Cardiac muscle cell (in vitro differentiated cells and primary cell): ENCODE results near the gene RAB28. TPM values are rescaled to one million over a fixed set of nuclear protein-coding genes. Genes with fewer than 3 reads are reported as not detected.
A peak's percentile ranks its signal among the peaks of the same experiment; 100 is the strongest.

Experiments
- DNase-seq, 2 donors: peaks; one replicate each; pipeline versions ENCODE4 v3.0.0 to v3.0.0-alpha.2; 2010 to 2017; ENCODE audit warnings: low read depth in 1 of 2, low spot score in 1 of 2
- H3K27ac ChIP-seq: fragments of 200-600 bp; sonication (generic); 2 replicates; pipeline ENCODE4 v1.5.1; 2016
- H3K27me3 ChIP-seq: fragments of 200-600 bp; sonication (generic); 2 replicates; pipeline ENCODE4 v1.6.0; 2016; ENCODE audit warnings: control low read depth
- H3K36me3 ChIP-seq: fragments of 200-600 bp; sonication (generic); 2 replicates; pipeline ENCODE4 v1.5.1; 2016; ENCODE audit warnings: control low read depth
- H3K4me1 ChIP-seq: fragments of 200-600 bp; sonication (generic); 2 replicates; pipeline ENCODE4 v1.8.1; 2017; ENCODE audit warnings: low read depth, mild to moderate bottlenecking, mixed run types
- H3K4me3 ChIP-seq: fragments of 200-600 bp; sonication (generic); 2 replicates; pipeline ENCODE4 v1.5.1; 2016; ENCODE audit warnings: mild to moderate bottlenecking
- H3K9me3 ChIP-seq: fragments of 200-600 bp; sonication (generic); 2 replicates; pipeline ENCODE4 v1.5.1; 2017; ENCODE audit warnings: low read depth, mild to moderate bottlenecking, control low read depth
- CTCF ChIP-seq: IDR thresholded peaks from 2 replicates; pipeline ENCODE4 v1.5.1; 2012; ENCODE audit warnings: low read depth, mild to moderate bottlenecking, low read length
- polyA plus RNA-seq: library from polyadenylated mRNA; unstranded; fragments of >200 nt; fragmentation: Nextera tagmentation; extraction: Ambion mirVana; gene quantifications from 2 replicates; pipeline ENCODE4 v1.2.1, GENCODE V29; 2016
- total RNA-seq: library from RNA; depleted of rRNA; stranded (reverse); fragments of >200 nt; gene quantifications from 2 replicates; pipeline ENCODE4 v1.2.3, GENCODE V29; 2016

RAB28 gene
- total RNA-seq (20.3 and 25.2 TPM in 2 replicates), polyA plus RNA-seq (33.0 and 35.2 TPM in 2 replicates)

- peak; percentile 94 to 97 for DNase-seq
- TF ChIP-seq CTCF: no peak
- Histone ChIP-seq H3K36me3 (no peaks in the 10 kb centered on the region), H3K4me3 (peak within 1 kb of the TSS; percentile 93), H3K4me1 (peaks cover 7% of the 10 kb centered on the region), H3K27me3 (no peaks in the 10 kb centered on the region), H3K9me3 (no peaks in the 10 kb centered on the region), H3K27ac (peak within 1 kb of the TSS; percentile 97)
Measured at GRCh38 chr4:13484122-13484748, at the start of gene RAB28. Gene RAB28, minus strand, starts transcription at chr4:13484340.

GRCh38 chr4:13531625-13531998 lies 47.5 kb upstream of the RAB28 start:
- Histone ChIP-seq H3K4me1 (no peaks in the 10 kb centered on the region), H3K4me3 (no peak overlapping the region), H3K27me3 (peaks cover 100% of the 10 kb centered on the region), H3K9me3 (no peaks in the 10 kb centered on the region), H3K27ac (no peak overlapping the region), H3K36me3 (no peaks in the 10 kb centered on the region)
- no peak for TF ChIP-seq CTCF
- DNase-seq: no peak

- no peaks in the 10 kb centered on the region for H3K9me3 ChIP-seq
- no peak for TF ChIP-seq CTCF
- H3K4me3 ChIP-seq: no peak overlapping the region
- H3K36me3 ChIP-seq: no peaks in the 10 kb centered on the region
- H3K4me1 ChIP-seq: no peaks in the 10 kb centered on the region
- DNase-seq: no peak
- peaks cover 100% of the 10 kb centered on the region for H3K27me3 ChIP-seq
- H3K27ac ChIP-seq: no peak overlapping the region
Measured at GRCh38 chr4:13530823-13531624, 46.9 kb upstream of the RAB28 start.

GRCh38 chr4:13529128-13529919 lies 45.2 kb upstream of the RAB28 start:
- no peaks in the 10 kb centered on the region for H3K4me1 ChIP-seq
- no peak overlapping the region for H3K27ac ChIP-seq
- no peak for DNase-seq
- peaks cover 100% of the 10 kb centered on the region for H3K27me3 ChIP-seq
- H3K4me3 ChIP-seq: no peak overlapping the region
- no peaks in the 10 kb centered on the region for H3K36me3 ChIP-seq
- no peak for TF ChIP-seq CTCF
- H3K9me3 ChIP-seq: no peaks in the 10 kb centered on the region

GRCh38 chr4:13528821-13529127 lies 44.6 kb upstream of the RAB28 start:
- Histone ChIP-seq H3K36me3 (no peaks in the 10 kb centered on the region), H3K4me1 (no peaks in the 10 kb centered on the region), H3K4me3 (no peak overlapping the region), H3K27me3 (peaks cover 100% of the 10 kb centered on the region), H3K9me3 (no peaks in the 10 kb centered on the region), H3K27ac (no peak overlapping the region)
- no peak for DNase-seq
- no peak for TF ChIP-seq CTCF
